Effector CD4-positive, alpha-beta T cell (primary cell): ENCODE measurements around the gene VIPR1.

Experiments used
- DNase-seq: peaks from one replicate; pipeline ENCODE4 v3.0.0-alpha.2; 2020

VIPR1 gene

GRCh38 chr3:42495393-42495792 lies 7.0 kb upstream of the VIPR1 start:
- DNase-seq, result no peak

- no peak for DNase-seq
These were observed 5.3 kb upstream of the VIPR1 start for GRCh38 chr3:42497009-42497731.

GRCh38 chr3:42498034-42498433 lies 4.4 kb upstream of the VIPR1 start:
- no peak for DNase-seq

GRCh38 chr3:42498791-42499477 lies 3.5 kb upstream of the VIPR1 start:
- DNase-seq, result no peak

GRCh38 chr3:42499478-42499871 lies 3.0 kb upstream of the VIPR1 start:
- DNase-seq, result no peak

GRCh38 chr3:42500091-42500490 lies 2.4 kb upstream of the VIPR1 start:
- DNase-seq, result no peak

GRCh38 chr3:42500909-42501308 lies 1.5 kb upstream of the VIPR1 start:
- no peak for DNase-seq

GRCh38 chr3:42501321-42501680 lies 1.1 kb upstream of the VIPR1 start:
- DNase-seq, result no peak

GRCh38 chr3:42501681-42502428 lies 588 bp upstream of the VIPR1 start:
- peak; percentile 51 for DNase-seq

GRCh38 chr3:42503251-42503924 lies 945 bp downstream of the VIPR1 start:
- DNase-seq, result no peak

- DNase-seq, result no peak
These were observed 1.5 kb downstream of the VIPR1 start for GRCh38 chr3:42503957-42504333.

- no peak for DNase-seq
These were observed 2.1 kb downstream of the VIPR1 start for GRCh38 chr3:42504334-42505127.

GRCh38 chr3:42505128-42505848 lies 2.8 kb downstream of the VIPR1 start:
- DNase-seq, result no peak

GRCh38 chr3:42505849-42506410 lies 3.5 kb downstream of the VIPR1 start:
- no peak for DNase-seq

- no peak for DNase-seq
These were observed 4.8 kb downstream of the VIPR1 start for GRCh38 chr3:42507252-42507651.

GRCh38 chr3:42507761-42508335 lies 5.4 kb downstream of the VIPR1 start:
- DNase-seq, result no peak

- no peak for DNase-seq
These were observed 6.1 kb downstream of the VIPR1 start for GRCh38 chr3:42508562-42508961.

GRCh38 chr3:42509111-42509510 lies 6.7 kb downstream of the VIPR1 start:
- no peak for DNase-seq

- no peak for DNase-seq
These were observed 7.9 kb downstream of the VIPR1 start for GRCh38 chr3:42510325-42510724.

- DNase-seq, result no peak
These were observed 8.8 kb downstream of the VIPR1 start for GRCh38 chr3:42511201-42511600.

- no peak for DNase-seq
These were observed 9.3 kb downstream of the VIPR1 start for GRCh38 chr3:42511736-42512135.
